Measurements from ENCODE around the gene CABP2.
"Not testable (repeated sequence)": the region's sequence is repeated elsewhere in the genome, so short reads cannot be mapped to it uniquely, and the experiment has no call there.

Gene CABP2

DNA sequence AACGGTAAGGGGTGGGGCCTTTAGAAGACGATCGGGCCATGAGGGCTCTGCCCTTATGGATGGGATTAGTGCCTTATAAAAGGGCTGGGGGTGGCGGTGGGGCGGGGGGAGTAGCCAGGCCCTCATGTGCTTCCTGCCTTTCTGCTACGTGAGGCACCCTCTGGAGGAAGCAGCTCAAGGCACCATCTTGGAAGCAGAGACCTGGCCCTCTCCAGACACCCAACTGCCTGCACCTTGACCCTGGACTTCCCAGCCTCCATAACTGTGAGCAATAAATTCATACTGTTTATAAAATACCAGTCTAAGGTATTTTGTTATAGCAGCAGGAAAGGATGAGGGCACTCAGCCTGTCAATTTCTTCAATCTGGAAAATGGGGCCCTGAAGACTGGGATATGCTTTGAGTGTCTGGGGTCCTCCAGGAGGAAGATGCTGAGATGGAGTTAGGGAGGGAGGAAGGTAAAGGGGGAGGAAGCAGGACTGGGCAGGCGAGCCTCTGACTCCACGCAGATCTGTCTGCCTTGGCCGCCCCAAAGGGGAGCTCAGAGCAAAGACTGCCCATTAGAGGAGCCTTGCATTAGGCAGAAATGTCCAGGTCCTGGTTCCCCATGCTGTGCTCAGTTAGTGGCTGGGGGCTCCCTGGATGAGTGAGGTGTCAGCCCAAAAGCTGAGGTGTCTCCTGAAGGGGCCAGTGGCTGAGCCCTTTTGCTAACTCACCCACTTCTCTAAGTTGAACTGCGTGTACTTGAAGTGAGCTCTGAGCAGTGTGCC is 5.3 kb downstream of the CABP2 start:
- no peak overlapping the region for H3K4me3 ChIP-seq (ENCODE audit: low read depth, low read length)
- TF ChIP-seq, protein P1, sequence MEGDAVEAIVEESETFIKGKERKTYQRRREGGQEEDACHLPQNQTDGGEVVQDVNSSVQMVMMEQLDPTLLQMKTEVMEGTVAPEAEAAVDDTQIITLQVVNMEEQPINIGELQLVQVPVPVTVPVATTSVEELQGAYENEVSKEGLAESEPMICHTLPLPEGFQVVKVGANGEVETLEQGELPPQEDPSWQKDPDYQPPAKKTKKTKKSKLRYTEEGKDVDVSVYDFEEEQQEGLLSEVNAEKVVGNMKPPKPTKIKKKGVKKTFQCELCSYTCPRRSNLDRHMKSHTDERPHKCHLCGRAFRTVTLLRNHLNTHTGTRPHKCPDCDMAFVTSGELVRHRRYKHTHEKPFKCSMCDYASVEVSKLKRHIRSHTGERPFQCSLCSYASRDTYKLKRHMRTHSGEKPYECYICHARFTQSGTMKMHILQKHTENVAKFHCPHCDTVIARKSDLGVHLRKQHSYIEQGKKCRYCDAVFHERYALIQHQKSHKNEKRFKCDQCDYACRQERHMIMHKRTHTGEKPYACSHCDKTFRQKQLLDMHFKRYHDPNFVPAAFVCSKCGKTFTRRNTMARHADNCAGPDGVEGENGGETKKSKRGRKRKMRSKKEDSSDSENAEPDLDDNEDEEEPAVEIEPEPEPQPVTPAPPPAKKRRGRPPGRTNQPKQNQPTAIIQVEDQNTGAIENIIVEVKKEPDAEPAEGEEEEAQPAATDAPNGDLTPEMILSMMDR (IDR thresholded peaks at IDR 0.05; ENCODE audit: low read depth, low read length, missing control alignments), result no peak
- no peak for DNase-seq (ENCODE audit: low read depth)

- H3K4me3 ChIP-seq (ENCODE audit: low read depth, low read length), result no peak overlapping the region
- DNase-seq (ENCODE audit: low read depth), result no peak
- TF ChIP-seq, protein P1 (IDR thresholded peaks at IDR 0.05; ENCODE audit: low read depth, low read length, missing control alignments), result no peak
These were observed 6.4 kb downstream of the CABP2 start for GRCh38 chr11:67516806-67517205.

GRCh38 chr11:67514116-67514515 is 9.1 kb downstream of the CABP2 start:
- TF ChIP-seq, protein P1 (IDR thresholded peaks at IDR 0.05; ENCODE audit: low read depth, low read length, missing control alignments), result no peak
- no peak for DNase-seq (ENCODE audit: low read depth)
- no peak overlapping the region for H3K4me3 ChIP-seq (ENCODE audit: low read depth, low read length)

GRCh38 chr11:67511558-67511957 is 11.7 kb downstream of the CABP2 start:
- not testable (repeated sequence) for DNase-seq (ENCODE audit: low read depth); H3K4me3 ChIP-seq (ENCODE audit: low read depth, low read length)

- H3K4me3 ChIP-seq (ENCODE audit: low read depth, low read length), result no peak overlapping the region
- DNase-seq (ENCODE audit: low read depth), result no peak
- TF ChIP-seq, protein P1 (IDR thresholded peaks at IDR 0.05; ENCODE audit: low read depth, low read length, missing control alignments), result no peak
These were observed 13.3 kb downstream of the CABP2 start for GRCh38 chr11:67510023-67510345.

GRCh38 chr11:67508486-67509121 is 14.6 kb downstream of the CABP2 start:
- H3K4me3 ChIP-seq (ENCODE audit: low read depth, low read length), result peak overlapping the region; percentile 76
- TF ChIP-seq, protein P1 (IDR thresholded peaks at IDR 0.05; ENCODE audit: low read depth, low read length, missing control alignments), result no peak
- peak; percentile 87 for DNase-seq (ENCODE audit: low read depth)

DNA sequence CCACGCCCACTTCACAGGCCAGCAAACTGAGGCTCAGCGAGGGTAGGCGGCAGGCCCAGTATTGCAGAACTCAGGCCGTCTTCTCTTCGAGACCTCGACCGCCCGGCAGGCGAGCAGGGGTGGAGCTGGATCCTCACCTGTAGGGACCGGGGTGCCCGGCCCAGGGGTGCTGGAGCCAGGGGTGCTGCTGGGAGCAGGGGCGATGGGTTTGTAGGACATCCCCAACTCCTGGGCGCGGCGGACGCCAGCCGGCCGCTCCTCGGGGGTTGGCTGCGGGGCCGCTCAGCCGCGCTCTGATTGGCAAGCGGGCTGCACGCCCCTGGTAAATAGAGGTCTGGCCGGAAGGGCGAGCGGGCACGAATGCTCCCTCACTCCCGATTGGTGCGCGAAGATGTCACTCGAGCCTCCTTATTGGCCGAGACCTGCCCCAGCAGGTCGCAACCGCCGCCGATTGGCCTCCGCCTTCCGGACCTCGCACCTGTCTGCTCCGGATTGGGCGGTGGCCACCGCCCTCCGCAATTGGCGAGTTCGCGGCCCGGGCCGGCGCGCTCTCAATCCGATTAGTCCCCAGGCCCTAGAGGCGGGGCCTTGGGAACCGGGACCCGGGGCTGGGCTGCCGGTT is 15.3 kb downstream of the CABP2 start, which contains the start of gene CDK2AP2:
CDK2AP2 (minus strand) TSS at position 299 of the 622 bp plus-strand sequence; CDS start at position 219, 80 bp downstream.
- TF ChIP-seq, protein P1 (IDR thresholded peaks at IDR 0.05; ENCODE audit: low read depth, low read length, missing control alignments), result no peak
- peak; percentile 99 for DNase-seq (ENCODE audit: low read depth)
- peak within 1 kb of the TSS; percentile 76 for H3K4me3 ChIP-seq (ENCODE audit: low read depth, low read length)

Data from GM12864 (cell line).